ENCODE measurements around the gene RYR3. TPM values are rescaled to one million over a fixed set of nuclear protein-coding genes. Genes with fewer than 3 reads are reported as not detected.

RYR3 gene
- total RNA-seq, 5 donors from 2014 or later (not counting 1 experiment from before 2014, with no cell fraction given): 0.03 to 0.07 (median 0.04) TPM; not detected in 1

GRCh38 chr15:33742306-33742705 is 431.5 kb downstream of the RYR3 start:
- Mint-ChIP-seq H3K36me3 (no peaks in the 10 kb centered on the region), H3K27ac (no peak overlapping the region), H3K9me3 (no peaks in the 10 kb centered on the region), H3K4me1 (peaks cover 0 to 3% (median 0%) of the 10 kb centered on the region in 3 donors), H3K4me3 (no peak overlapping the region), H3K27me3 (peaks cover 0 to 6% of the 10 kb centered on the region in 2 donors)
- POLR2A ChIA-PET: no interaction called here
- CTCF ChIA-PET: no interaction called here
- Histone ChIP-seq H3K9me3 (no peaks in the 10 kb centered on the region), H3K27ac (ENCODE audit: low read length) (no peak overlapping the region), H3K36me3 (ENCODE audit: control insufficient read depth in 2 of 2, extremely low read depth in 1 of 2, insufficient read depth in 1 of 2, low read length in 1 of 2) (no peaks in the 10 kb centered on the region), H3K27me3 (replicated peaks in 1 of 2; ENCODE audit: control insufficient read depth in 2 of 2, extremely low read depth in 1 of 2, insufficient read depth in 2 of 2, low read length in 1 of 2) (peaks cover 0 to 3% of the 10 kb centered on the region in 2 experiments), H3K4me1 (ENCODE audit: control insufficient read depth in 1 of 2, extremely low read depth in 1 of 2, insufficient read depth in 2 of 2, low read length in 2 of 2) (no peaks in the 10 kb centered on the region), H3K4me3 (ENCODE audit: control insufficient read depth in 1 of 2, extremely low read depth in 1 of 2, low read length in 1 of 2) (no peak overlapping the region)
- ATAC-seq (replicated peaks in 1 of 4): no peak
- WGBS (ENCODE audit: insufficient coverage): 72% methylated on average over 3 of the region's 3 CpGs
- no peak for DNase-seq

- H3K4me1 ChIP-seq (ENCODE audit: control insufficient read depth in 1 of 2, extremely low read depth in 1 of 2, insufficient read depth in 2 of 2, low read length in 2 of 2): no peaks in the 10 kb centered on the region
- Mint-ChIP-seq H3K4me3 (no peak overlapping the region), H3K4me1 (peaks cover 0 to under 1% (median 0%) of the 10 kb centered on the region in 3 donors), H3K36me3 (no peaks in the 10 kb centered on the region), H3K27me3 (peaks cover 0 to 6% of the 10 kb centered on the region in 2 donors), H3K9me3 (no peaks in the 10 kb centered on the region), H3K27ac (no peak overlapping the region)
- H3K27me3 ChIP-seq (replicated peaks in 1 of 2; ENCODE audit: control insufficient read depth in 2 of 2, extremely low read depth in 1 of 2, insufficient read depth in 2 of 2, low read length in 1 of 2): peaks cover 0 to 3% of the 10 kb centered on the region in 2 experiments
- no peak overlapping the region for H3K4me3 ChIP-seq (ENCODE audit: control insufficient read depth in 1 of 2, extremely low read depth in 1 of 2, low read length in 1 of 2)
- WGBS (ENCODE audit: insufficient coverage): no CpG with 5 or more reads among the region's 2 CpGs
- no peaks in the 10 kb centered on the region for H3K36me3 ChIP-seq (ENCODE audit: control insufficient read depth in 2 of 2, extremely low read depth in 1 of 2, insufficient read depth in 1 of 2, low read length in 1 of 2)
- DNase-seq (no peak), ATAC-seq (replicated peaks in 1 of 4) (no peak)
- ChIA-PET POLR2A (no interaction called here), CTCF (no interaction called here)
- H3K27ac ChIP-seq (ENCODE audit: low read length): no peak overlapping the region
- no peaks in the 10 kb centered on the region for H3K9me3 ChIP-seq
Observed at GRCh38 chr15:33742800-33743199, 432.0 kb downstream of the RYR3 start.

GRCh38 chr15:33746203-33746602 is 435.4 kb downstream of the RYR3 start:
- no peak overlapping the region for H3K27ac Mint-ChIP-seq
- WGBS (ENCODE audit: insufficient coverage): 79% methylated on average over 4 of the region's 5 CpGs
- POLR2A ChIA-PET: no interaction called here

GRCh38 chr15:33753012-33753411 is 442.2 kb downstream of the RYR3 start:
- Mint-ChIP-seq H3K9me3 (no peaks in the 10 kb centered on the region), H3K4me1 (no peaks in the 10 kb centered on the region), H3K36me3 (no peaks in the 10 kb centered on the region), H3K27ac (no peak overlapping the region), H3K27me3 (peaks cover 12 to 18% of the 10 kb centered on the region in 2 donors), H3K4me3 (no peak overlapping the region)
- Histone ChIP-seq H3K4me3 (ENCODE audit: control insufficient read depth in 1 of 2, extremely low read depth in 1 of 2, low read length in 1 of 2) (no peak overlapping the region), H3K27me3 (replicated peaks in 1 of 2; ENCODE audit: control insufficient read depth in 2 of 2, extremely low read depth in 1 of 2, insufficient read depth in 2 of 2, low read length in 1 of 2) (peaks cover 0 to 9% of the 10 kb centered on the region in 2 experiments), H3K27ac (ENCODE audit: low read length) (no peak overlapping the region), H3K36me3 (ENCODE audit: control insufficient read depth in 2 of 2, extremely low read depth in 1 of 2, insufficient read depth in 1 of 2, low read length in 1 of 2) (no peaks in the 10 kb centered on the region), H3K9me3 (no peaks in the 10 kb centered on the region), H3K4me1 (ENCODE audit: control insufficient read depth in 1 of 2, extremely low read depth in 1 of 2, insufficient read depth in 2 of 2, low read length in 2 of 2) (no peaks in the 10 kb centered on the region)
- WGBS (ENCODE audit: insufficient coverage): no CpG with 5 or more reads among the region's 1 CpG
- ChIA-PET POLR2A (no interaction called here), CTCF (no interaction called here)
- ATAC-seq (replicated peaks in 1 of 4) (no peak), DNase-seq (no peak)

More at GRCh38 chr15:33746203-33746602, 435.4 kb downstream of the RYR3 start:
- CTCF ChIA-PET: no interaction called here
- Histone ChIP-seq H3K4me3 (ENCODE audit: control insufficient read depth in 1 of 2, extremely low read depth in 1 of 2, low read length in 1 of 2) (no peak overlapping the region), H3K27ac (ENCODE audit: low read length) (no peak overlapping the region), H3K4me1 (ENCODE audit: control insufficient read depth in 1 of 2, extremely low read depth in 1 of 2, insufficient read depth in 2 of 2, low read length in 2 of 2) (no peaks in the 10 kb centered on the region), H3K36me3 (ENCODE audit: control insufficient read depth in 2 of 2, extremely low read depth in 1 of 2, insufficient read depth in 1 of 2, low read length in 1 of 2) (no peaks in the 10 kb centered on the region), H3K9me3 (no peaks in the 10 kb centered on the region), H3K27me3 (replicated peaks in 1 of 2; ENCODE audit: control insufficient read depth in 2 of 2, extremely low read depth in 1 of 2, insufficient read depth in 2 of 2, low read length in 1 of 2) (peaks cover 0 to 6% of the 10 kb centered on the region in 2 experiments)
- no peaks in the 10 kb centered on the region for H3K36me3 Mint-ChIP-seq
- DNase-seq (no peak), ATAC-seq (replicated peaks in 1 of 4) (no peak)
- H3K4me1 Mint-ChIP-seq: no peaks in the 10 kb centered on the region
- peaks cover 0 to 6% of the 10 kb centered on the region in 2 donors for H3K27me3 Mint-ChIP-seq
- H3K9me3 Mint-ChIP-seq: no peaks in the 10 kb centered on the region
- no peak overlapping the region for H3K4me3 Mint-ChIP-seq

- peaks cover 0 to 18% of the 10 kb centered on the region in 2 experiments for H3K27me3 ChIP-seq (replicated peaks in 1 of 2; ENCODE audit: control insufficient read depth in 2 of 2, extremely low read depth in 1 of 2, insufficient read depth in 2 of 2, low read length in 1 of 2)
- H3K4me1 Mint-ChIP-seq: no peaks in the 10 kb centered on the region
- no peak overlapping the region for H3K4me3 Mint-ChIP-seq
- H3K27me3 Mint-ChIP-seq: peaks cover 16 to 24% of the 10 kb centered on the region in 2 donors
- 83% methylated on average over 3 of the region's 3 CpGs for WGBS (ENCODE audit: insufficient coverage)
- H3K4me3 ChIP-seq (ENCODE audit: control insufficient read depth in 1 of 2, extremely low read depth in 1 of 2, low read length in 1 of 2): no peak overlapping the region
- no peaks in the 10 kb centered on the region for H3K4me1 ChIP-seq (ENCODE audit: control insufficient read depth in 1 of 2, extremely low read depth in 1 of 2, insufficient read depth in 2 of 2, low read length in 2 of 2)
- DNase-seq (no peak), ATAC-seq (replicated peaks in 1 of 4) (no peak)
- no peaks in the 10 kb centered on the region for H3K36me3 Mint-ChIP-seq
- no peaks in the 10 kb centered on the region for H3K9me3 ChIP-seq
- H3K27ac Mint-ChIP-seq: no peak overlapping the region
- no peaks in the 10 kb centered on the region for H3K36me3 ChIP-seq (ENCODE audit: control insufficient read depth in 2 of 2, extremely low read depth in 1 of 2, insufficient read depth in 1 of 2, low read length in 1 of 2)
- POLR2A ChIA-PET: no interaction called here
- CTCF ChIA-PET: no interaction called here
- H3K9me3 Mint-ChIP-seq: no peaks in the 10 kb centered on the region
- no peak overlapping the region for H3K27ac ChIP-seq (ENCODE audit: low read length)
Observed at GRCh38 chr15:33754242-33754641, 443.5 kb downstream of the RYR3 start.

- ATAC-seq (replicated peaks in 1 of 4): no peak
- H3K4me1 ChIP-seq (ENCODE audit: control insufficient read depth in 1 of 2, extremely low read depth in 1 of 2, insufficient read depth in 2 of 2, low read length in 2 of 2): no peaks in the 10 kb centered on the region
- no peaks in the 10 kb centered on the region for H3K36me3 ChIP-seq (ENCODE audit: control insufficient read depth in 2 of 2, extremely low read depth in 1 of 2, insufficient read depth in 1 of 2, low read length in 1 of 2)
- Mint-ChIP-seq H3K9me3 (no peaks in the 10 kb centered on the region), H3K36me3 (no peaks in the 10 kb centered on the region), H3K27me3 (peaks cover 39 to 41% of the 10 kb centered on the region in 2 donors), H3K27ac (no peak overlapping the region), H3K4me3 (no peak overlapping the region), H3K4me1 (no peaks in the 10 kb centered on the region)
- H3K4me3 ChIP-seq (ENCODE audit: control insufficient read depth in 1 of 2, extremely low read depth in 1 of 2, low read length in 1 of 2): no peak overlapping the region
- no peaks in the 10 kb centered on the region for H3K9me3 ChIP-seq
- WGBS (ENCODE audit: insufficient coverage): 79% methylated on average over 2 of the region's 5 CpGs
- no peak for DNase-seq
- CTCF ChIA-PET: no interaction called here
- H3K27ac ChIP-seq (ENCODE audit: low read length): no peak overlapping the region
- peaks cover 0 to 15% of the 10 kb centered on the region in 2 experiments for H3K27me3 ChIP-seq (replicated peaks in 1 of 2; ENCODE audit: control insufficient read depth in 2 of 2, extremely low read depth in 1 of 2, insufficient read depth in 2 of 2, low read length in 1 of 2)
- POLR2A ChIA-PET: no interaction called here
Observed at GRCh38 chr15:33756961-33757360, 446.2 kb downstream of the RYR3 start.
